SK-N-SH (cell line): Measurements from ENCODE around the gene TSHR.

Source experiments
- CTCF ChIP-seq: fragments of 200-600 bp; sonication (generic); IDR thresholded peaks from 2 replicates; pipeline ENCODE4 v1.6.1; 2017; ENCODE audit warnings: antibody characterized with exemption, mild to moderate bottlenecking, moderate library complexity
- POLR2AphosphoS5 ChIP-seq: IDR thresholded peaks from 2 replicates; pipeline ENCODE4 v1.6.1; 2012; ENCODE audit warnings: low read depth, low read length
- TAF1 ChIP-seq: IDR thresholded peaks from 2 replicates; pipeline ENCODE4 v1.6.1; 2012; ENCODE audit warnings: low read depth, mild to moderate bottlenecking, low read length, moderate library complexity, borderline replicate concordance

- TF ChIP-seq TAF1: no peak
- no peak for TF ChIP-seq CTCF
- no peak for TF ChIP-seq POLR2AphosphoS5
Observed at GRCh38 chr14:80930095-80930494, 25.3 kb upstream of the TSHR start.
